Embryonic facial prominence (tissue), 1 donor: Measurements from ENCODE around the gene GALNT9.

Experiments used
- DNase-seq: peaks from one replicate; pipeline ENCODE4 v3.0.0-alpha.2; 2016; ENCODE audit errors: extremely low spot score

The GALNT9 gene

DNA sequence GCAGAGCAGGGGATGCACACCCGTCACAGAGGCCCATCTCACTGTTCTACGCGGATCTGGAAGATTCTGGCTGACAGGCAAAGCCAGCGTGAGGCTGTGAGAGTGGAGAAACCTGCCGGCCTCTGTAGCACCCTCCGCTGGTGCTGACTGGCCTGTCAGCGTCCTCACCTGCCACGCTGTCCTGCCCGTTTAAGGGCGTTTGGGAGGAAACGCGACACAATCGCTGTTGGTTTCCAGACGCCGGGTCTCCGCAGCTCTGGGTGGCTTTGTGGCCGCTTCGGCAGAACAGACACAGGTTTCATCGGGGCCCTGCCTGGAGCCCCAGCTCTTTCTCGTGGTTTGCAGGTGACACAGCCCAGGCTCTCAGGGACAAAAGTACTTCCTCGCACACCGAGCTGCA is 114.5 kb downstream of the GALNT9 start:
- no peak for DNase-seq

DNA sequence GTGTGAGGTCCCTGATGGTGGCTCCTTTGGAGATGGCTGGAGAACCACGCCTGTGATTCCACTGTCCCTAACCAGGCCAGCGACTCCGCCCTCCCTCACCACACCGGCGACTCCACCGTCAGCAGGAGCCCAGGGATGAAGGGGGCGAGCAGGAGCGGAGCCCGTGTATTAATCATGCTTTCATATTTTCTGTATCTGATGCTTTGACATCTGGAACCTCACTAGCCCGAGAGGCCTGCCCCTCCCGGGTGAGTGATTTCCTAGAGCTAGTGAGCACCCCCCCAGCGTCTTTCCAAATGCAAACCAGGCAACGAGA is 115.3 kb downstream of the GALNT9 start:
- DNase-seq = no peak

DNA sequence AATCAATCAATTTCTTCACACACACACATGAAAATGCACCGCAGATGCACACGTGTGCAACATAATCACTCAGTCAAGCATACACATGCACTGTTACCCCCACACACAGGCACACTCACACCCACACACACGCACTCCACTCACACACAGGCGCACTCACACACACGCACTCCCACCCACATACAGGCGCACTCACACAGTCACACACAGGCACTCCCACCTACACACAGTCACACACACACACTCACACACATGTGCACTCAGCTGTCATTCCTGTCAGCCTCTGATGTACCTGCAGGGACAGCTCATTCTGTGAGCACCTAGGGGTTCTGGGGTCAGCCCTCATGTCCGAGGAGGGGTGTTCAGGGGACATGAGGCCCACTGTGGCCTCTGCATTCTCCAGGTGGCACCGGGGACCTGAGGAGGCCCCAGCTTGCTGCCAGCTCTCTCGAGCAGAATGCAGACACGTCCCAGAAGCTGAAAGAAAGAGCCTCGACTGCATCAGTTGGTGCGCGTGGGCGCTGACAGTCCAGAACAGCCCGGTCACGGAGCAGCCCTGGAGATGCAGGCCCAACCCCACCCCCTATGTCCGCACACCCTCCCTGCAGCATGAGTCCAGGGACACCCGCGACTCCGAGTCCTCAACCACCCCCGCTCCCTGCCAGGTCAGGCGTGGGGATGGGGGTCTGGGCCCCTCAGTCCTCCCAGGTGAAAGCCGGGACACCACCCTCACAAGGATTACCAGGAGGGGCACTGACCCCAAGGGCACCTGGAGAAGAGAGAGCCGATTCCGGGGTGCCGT is 115.8 kb downstream of the GALNT9 start:
- no peak for DNase-seq

DNA sequence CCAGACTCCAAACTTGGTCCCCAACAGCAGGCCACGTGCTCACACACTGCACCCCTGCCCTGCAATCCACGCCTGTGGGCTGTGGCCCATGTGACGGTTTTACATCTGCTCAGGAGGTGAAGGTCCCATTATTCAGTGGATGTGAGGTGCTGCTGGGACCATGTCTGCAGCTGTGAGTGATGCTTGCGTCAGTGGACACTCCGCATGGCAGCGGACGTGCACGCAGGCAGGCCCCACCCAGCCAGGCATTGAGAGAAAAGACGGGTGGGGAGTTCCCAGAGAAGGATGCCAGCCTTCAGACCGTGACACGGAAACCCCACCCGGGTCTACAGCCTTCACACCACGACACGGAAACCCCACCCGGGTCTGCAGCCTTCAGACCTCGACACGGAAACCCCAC is 117.6 kb downstream of the GALNT9 start:
- no peak for DNase-seq

GRCh38 chr12:132211326-132211725 is 118.1 kb downstream of the GALNT9 start:
- DNase-seq = no peak

- no peak for DNase-seq
Measured at GRCh38 chr12:132210223-132211055, 119.0 kb downstream of the GALNT9 start.

DNA sequence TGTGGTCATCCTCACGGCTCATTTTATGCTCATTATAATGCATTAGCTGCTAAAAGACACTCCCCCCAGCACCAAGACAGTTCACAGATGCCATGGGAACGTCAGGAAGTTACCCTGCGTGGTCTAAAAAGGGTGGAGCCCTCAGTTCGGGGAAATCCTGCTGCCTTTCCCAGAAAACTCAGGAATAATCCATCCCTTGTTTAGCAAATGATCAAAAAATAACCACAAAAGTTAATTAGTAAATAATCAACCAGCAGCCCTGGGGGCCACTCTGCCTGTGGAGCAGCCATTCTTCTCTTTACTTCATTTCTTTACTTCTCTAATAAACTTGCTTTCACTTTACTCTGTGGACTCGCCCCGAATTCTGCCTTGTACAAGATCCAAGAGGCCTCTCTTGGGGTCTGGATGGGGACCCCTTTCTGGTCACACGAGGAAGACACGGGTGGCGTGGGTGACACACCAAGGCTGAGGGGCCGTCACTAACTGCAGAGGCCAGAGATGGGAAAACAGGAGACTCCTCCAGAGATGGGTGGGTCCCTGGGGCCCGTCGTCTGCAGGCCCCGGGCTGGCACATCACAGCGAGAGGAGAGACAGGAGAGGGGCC is 119.7 kb downstream of the GALNT9 start:
- no peak for DNase-seq

DNA sequence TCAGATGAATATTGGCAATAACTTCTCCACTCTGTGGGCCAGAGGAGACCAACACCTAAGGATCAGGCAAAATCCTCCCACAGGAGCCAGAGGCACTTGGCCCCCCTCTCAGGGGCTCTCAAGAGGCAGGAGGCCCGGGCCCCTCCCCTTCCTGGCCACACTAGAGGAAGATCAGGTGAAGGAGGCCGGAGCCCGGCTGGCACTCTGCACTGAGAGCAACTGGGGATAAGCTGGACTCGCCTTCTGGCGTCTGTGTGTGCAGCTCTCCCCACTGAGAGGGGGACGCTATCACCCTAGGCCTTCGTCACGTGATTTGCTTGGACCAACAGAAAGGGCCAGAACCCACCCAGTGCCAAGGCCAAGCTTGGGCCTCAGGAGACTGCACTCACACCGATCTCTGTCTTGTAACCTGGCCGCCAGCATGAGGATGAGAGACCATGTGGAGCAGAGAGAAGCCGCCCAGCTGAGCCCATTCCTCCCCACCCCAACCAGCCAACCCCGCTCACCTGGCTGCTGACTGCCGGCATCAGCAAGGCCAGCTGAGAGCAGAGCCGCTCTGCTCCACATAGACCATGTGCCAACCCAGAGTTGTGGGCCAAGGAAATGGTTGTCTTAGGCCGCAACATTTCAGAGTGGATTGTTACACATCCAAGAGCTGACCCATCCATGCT is 121.1 kb downstream of the GALNT9 start:
- DNase-seq = no peak

GRCh38 chr12:132207083-132207775 is 122.2 kb downstream of the GALNT9 start:
- DNase-seq = no peak

GRCh38 chr12:132206046-132206434 is 123.3 kb downstream of the GALNT9 start:
- DNase-seq = no peak

DNA sequence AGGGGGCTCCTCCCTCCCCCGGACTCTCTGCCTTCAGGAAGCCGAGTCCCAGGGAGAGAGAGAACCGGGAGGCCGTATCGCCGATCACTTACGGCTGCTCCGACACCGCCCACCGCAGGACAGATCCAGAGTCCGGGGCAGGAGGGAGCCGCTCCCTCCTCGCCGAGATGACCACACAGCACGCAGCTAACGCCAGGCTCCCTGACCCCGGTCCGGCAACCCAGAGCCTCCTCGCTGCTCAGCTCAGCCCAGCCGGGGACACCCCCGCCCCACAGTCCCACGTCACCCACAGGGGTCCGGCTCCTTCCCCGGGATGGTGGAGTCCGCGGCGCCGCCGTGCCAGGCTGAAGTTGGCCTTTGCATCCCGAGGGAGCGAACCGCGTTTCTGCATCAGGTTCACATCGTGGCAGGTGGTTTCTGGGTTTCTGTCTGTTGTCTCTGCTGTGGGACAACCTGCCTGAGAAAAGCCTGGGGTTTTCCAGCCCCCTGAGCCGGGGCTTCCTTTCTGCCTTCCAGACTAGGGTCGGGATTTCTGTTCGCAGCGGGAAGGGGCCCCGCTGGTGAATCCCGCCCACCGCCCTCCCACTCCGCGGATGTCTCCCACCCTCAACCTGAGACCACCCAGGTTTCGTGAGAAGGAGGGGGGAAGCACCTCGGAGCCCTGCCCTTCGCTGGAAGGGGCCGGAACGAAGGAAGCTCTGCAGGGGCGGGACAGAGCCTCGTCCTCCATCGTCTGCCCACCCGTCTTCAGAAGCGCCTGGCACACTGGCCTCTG is 123.9 kb downstream of the GALNT9 start:
- DNase-seq = no peak

DNA sequence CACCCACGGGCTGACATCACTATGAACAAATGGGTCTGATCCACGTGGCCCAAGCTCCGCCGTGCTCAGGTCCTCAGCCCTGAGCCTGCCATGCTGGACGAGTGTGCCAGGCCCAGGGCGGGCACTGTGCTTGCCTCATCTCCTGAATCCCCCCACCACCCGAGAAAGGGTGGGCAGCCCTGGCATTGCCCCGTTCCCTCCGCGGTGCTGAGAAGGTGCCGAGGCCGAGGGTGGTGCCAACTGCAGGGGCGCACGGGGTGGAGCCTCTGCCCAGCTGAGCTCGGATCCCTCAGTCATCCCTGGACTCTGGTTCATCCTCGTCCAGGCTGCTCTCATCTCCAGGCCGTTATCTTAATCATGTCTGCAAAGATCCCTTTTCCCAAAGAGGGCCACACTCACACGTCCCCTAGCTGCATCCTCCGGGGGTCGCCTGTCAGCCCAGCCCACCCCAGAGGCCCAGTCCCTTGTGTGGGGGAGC is 124.6 kb downstream of the GALNT9 start:
- DNase-seq = no peak

GRCh38 chr12:132204063-132204792 is 125.2 kb downstream of the GALNT9 start:
- no peak for DNase-seq

DNA sequence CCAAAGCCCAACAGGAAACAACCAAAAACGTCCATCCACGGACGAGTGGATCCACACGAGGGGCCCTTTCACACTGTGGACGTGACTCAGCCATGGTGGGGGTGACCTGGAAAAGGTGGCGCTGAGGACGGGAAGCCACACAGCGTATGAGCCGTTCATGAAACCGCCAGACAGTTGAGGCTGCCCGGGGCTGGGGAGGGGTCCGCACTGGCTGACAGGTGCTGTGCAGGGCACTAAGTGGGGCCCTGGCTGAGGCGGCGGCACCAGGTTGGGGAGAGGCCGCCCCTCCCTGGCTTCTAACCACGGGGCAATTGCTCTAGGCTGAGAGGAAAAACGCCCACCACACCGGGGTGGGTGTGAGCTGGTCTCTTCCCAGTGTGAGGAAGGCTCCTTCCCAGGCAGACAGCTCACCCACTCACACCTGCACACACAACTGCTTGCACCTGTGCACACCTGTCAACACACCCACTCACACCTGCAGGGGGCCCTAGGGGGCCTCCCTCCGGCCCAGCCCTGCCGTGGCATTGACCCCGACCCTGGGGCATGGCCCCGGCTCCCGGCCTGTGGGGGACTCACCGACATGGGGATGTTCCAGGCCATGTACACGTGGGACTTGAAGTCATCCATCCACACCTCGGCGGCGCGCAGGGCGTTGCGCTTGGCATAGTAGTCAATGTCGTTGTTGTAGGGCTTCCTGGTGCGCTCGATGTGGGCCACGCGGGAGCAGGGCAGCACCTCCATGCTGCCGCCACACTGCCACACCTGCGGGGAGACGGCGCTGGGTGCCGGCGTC is 126.3 kb downstream of the GALNT9 start:
- DNase-seq = no peak

GRCh38 chr12:132201391-132202120 is 127.8 kb downstream of the GALNT9 start:
- DNase-seq = no peak

GRCh38 chr12:132200800-132201199 is 128.6 kb downstream of the GALNT9 start:
- DNase-seq = no peak

- DNase-seq = no peak
Measured at GRCh38 chr12:132199526-132200319, 129.7 kb downstream of the GALNT9 start.

GRCh38 chr12:132199101-132199500 is 130.3 kb downstream of the GALNT9 start:
- DNase-seq = no peak
